Measurements from ENCODE around the gene SPAG16.

SPAG16 gene

DNA sequence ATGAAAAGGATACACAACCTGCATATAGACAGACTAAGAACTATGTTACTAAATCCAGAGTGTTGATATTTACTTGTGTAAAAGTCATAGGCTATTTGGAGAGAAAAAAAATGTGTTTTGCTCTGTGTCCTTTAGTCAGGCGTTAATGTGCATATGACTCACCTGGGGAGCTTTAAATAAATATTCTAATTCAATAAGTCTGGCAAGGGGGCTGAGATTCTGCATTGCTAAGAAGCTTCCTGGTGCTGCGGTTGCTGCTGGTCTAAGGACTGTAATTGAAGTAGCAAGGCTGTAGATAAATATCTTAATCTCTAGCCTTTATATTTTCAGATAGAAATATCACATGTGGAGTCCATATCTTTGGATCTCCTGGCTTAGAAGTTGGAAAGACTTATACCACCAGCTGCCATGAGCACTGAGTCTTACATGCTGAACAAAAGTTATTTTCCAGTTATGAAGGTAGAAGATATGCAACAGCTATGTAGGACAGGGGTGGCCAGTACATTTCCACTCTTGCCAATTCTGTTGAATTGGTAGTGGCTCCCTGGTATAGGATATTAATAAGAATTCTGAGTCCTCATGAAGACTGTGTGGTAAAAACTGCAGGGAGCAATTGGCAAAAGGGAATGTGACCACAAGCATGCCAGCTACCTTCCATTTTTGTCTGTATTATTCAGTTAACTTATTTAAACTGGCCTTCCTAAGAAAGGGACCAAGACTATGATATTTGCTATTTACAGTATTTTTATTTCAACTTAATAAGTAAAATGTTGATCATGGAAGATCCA is 4.8 kb downstream of the SPAG16 start:
- H3K4me1 ChIP-seq (ENCODE audit: control insufficient read depth in 1 of 2, insufficient read depth in 2 of 2, low read length in 2 of 2) = peaks cover 5 to 17% of the 10 kb centered on the region in 2 donors
- no peak overlapping the region for H3K27ac ChIP-seq (ENCODE audit: low read depth, low read length)

DNA sequence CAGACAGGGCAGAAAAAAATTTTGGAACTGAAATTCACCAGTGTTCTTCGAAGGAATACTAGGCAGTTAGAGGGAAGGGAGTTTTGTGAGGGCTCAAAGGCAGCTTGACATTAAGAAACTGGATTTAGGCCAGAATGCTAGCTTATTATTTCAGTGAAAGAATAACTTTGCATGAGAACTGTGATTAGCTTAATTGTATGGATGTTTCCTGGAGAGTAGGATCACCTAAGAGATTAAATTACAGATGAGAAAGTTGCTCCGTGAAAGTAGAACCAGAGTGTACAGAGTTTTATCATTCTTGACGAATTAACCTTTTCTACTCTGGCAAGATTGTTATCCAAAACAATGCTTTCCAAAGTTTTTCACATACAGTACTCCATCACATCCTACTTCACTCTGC is 6.2 kb downstream of the SPAG16 start:
- no peaks in the 10 kb centered on the region for H3K9me3 ChIP-seq (ENCODE audit: control insufficient read depth in 1 of 2, low read length in 2 of 2)
- no peak overlapping the region for H3K9ac ChIP-seq (ENCODE audit: low read depth in 1 of 2, low read length in 2 of 2)
- no peak overlapping the region for H3K27ac ChIP-seq (ENCODE audit: low read depth, low read length)
- no peak overlapping the region for H3K4me3 ChIP-seq (ENCODE audit: low read depth in 1 of 2, low read length in 2 of 2)
- H3K4me1 ChIP-seq (ENCODE audit: control insufficient read depth in 1 of 2, insufficient read depth in 2 of 2, low read length in 2 of 2) = peaks cover 0 to 13% of the 10 kb centered on the region in 2 donors
- H3K27me3 ChIP-seq (ENCODE audit: control insufficient read depth in 1 of 2, insufficient read depth in 2 of 2, low read length in 2 of 2) = no peaks in the 10 kb centered on the region
- H3K36me3 ChIP-seq (ENCODE audit: control insufficient read depth in 1 of 2, insufficient read depth in 2 of 2, low read length in 2 of 2) = no peaks in the 10 kb centered on the region

More for the DNA sequence above, 4.8 kb downstream of the SPAG16 start:
- no peaks in the 10 kb centered on the region for H3K27me3 ChIP-seq (ENCODE audit: control insufficient read depth in 1 of 2, insufficient read depth in 2 of 2, low read length in 2 of 2)
- no peak overlapping the region for H3K4me3 ChIP-seq (ENCODE audit: low read depth in 1 of 2, low read length in 2 of 2)
- H3K36me3 ChIP-seq (ENCODE audit: control insufficient read depth in 1 of 2, insufficient read depth in 2 of 2, low read length in 2 of 2) = no peaks in the 10 kb centered on the region
- no peaks in the 10 kb centered on the region for H3K9me3 ChIP-seq (ENCODE audit: control insufficient read depth in 1 of 2, low read length in 2 of 2)
- H3K9ac ChIP-seq (ENCODE audit: low read depth in 1 of 2, low read length in 2 of 2) = no peak overlapping the region

- Histone ChIP-seq H3K27ac (ENCODE audit: low read depth, low read length) (no peak overlapping the region), H3K36me3 (ENCODE audit: control insufficient read depth in 1 of 2, insufficient read depth in 2 of 2, low read length in 2 of 2) (no peaks in the 10 kb centered on the region), H3K9me3 (ENCODE audit: control insufficient read depth in 1 of 2, low read length in 2 of 2) (no peaks in the 10 kb centered on the region), H3K4me3 (ENCODE audit: low read depth in 1 of 2, low read length in 2 of 2) (no peak overlapping the region), H3K4me1 (ENCODE audit: control insufficient read depth in 1 of 2, insufficient read depth in 2 of 2, low read length in 2 of 2) (no peaks in the 10 kb centered on the region), H3K27me3 (ENCODE audit: control insufficient read depth in 1 of 2, insufficient read depth in 2 of 2, low read length in 2 of 2) (no peaks in the 10 kb centered on the region), H3K9ac (ENCODE audit: low read depth in 1 of 2, low read length in 2 of 2) (no peak overlapping the region)
Observed at GRCh38 chr2:213296270-213296669, 12.0 kb downstream of the SPAG16 start.

DNA sequence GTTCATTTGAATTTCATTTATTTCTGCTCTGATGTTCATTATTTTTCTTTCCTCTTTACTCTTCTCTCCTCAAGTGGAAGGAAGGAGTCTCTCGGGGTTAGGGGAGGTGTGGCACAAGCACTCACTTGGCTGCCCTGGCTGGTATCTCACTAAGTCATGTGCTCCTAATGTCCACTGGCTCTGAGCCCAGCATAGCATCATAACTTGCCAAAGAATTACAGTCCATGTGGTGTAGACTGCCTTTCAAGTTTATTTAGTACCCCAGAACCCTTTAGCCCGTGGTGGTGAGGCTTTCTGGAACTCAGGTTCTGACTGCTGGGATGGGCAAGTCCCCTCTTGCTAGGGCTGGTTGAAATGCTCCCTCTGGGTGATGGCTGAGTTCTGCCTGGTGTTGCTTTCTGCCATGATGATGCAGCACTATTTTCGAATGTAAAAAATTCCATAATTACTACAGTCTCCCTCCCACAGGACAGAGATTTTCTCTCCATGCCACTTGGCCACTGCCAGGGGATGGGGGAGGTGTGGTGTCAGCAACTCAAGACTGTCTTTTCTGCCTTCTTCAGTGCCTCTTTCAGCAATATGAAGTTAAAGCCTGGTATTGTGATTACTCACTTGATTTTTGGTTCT is 22.2 kb downstream of the SPAG16 start:
- no peaks in the 10 kb centered on the region for H3K27me3 ChIP-seq (ENCODE audit: control insufficient read depth in 1 of 2, insufficient read depth in 2 of 2, low read length in 2 of 2)
- H3K9ac ChIP-seq (ENCODE audit: low read depth in 1 of 2, low read length in 2 of 2) = no peak overlapping the region
- peaks cover 0 to 4% of the 10 kb centered on the region in 2 donors for H3K4me1 ChIP-seq (ENCODE audit: control insufficient read depth in 1 of 2, insufficient read depth in 2 of 2, low read length in 2 of 2)
- H3K36me3 ChIP-seq (ENCODE audit: control insufficient read depth in 1 of 2, insufficient read depth in 2 of 2, low read length in 2 of 2) = peaks cover 0 to 15% of the 10 kb centered on the region in 2 donors
- no peak overlapping the region for H3K27ac ChIP-seq (ENCODE audit: low read depth, low read length)
- H3K4me3 ChIP-seq (ENCODE audit: low read depth in 1 of 2, low read length in 2 of 2) = no peak overlapping the region
- H3K9me3 ChIP-seq (ENCODE audit: control insufficient read depth in 1 of 2, low read length in 2 of 2) = peaks cover 19 to 26% of the 10 kb centered on the region in 2 donors

- Histone ChIP-seq H3K4me3 (ENCODE audit: low read depth in 1 of 2, low read length in 2 of 2) (no peak overlapping the region), H3K4me1 (ENCODE audit: control insufficient read depth in 1 of 2, insufficient read depth in 2 of 2, low read length in 2 of 2) (peaks cover 0 to 5% of the 10 kb centered on the region in 2 donors), H3K27me3 (ENCODE audit: control insufficient read depth in 1 of 2, insufficient read depth in 2 of 2, low read length in 2 of 2) (no peaks in the 10 kb centered on the region), H3K9ac (ENCODE audit: low read depth in 1 of 2, low read length in 2 of 2) (no peak overlapping the region), H3K27ac (ENCODE audit: low read depth, low read length) (no peak overlapping the region), H3K36me3 (ENCODE audit: control insufficient read depth in 1 of 2, insufficient read depth in 2 of 2, low read length in 2 of 2) (peaks cover 0 to 4% of the 10 kb centered on the region in 2 donors), H3K9me3 (ENCODE audit: control insufficient read depth in 1 of 2, low read length in 2 of 2) (peaks cover 0 to 3% of the 10 kb centered on the region in 2 donors)
Observed at GRCh38 chr2:213315168-213315876, 31.1 kb downstream of the SPAG16 start.

DNA sequence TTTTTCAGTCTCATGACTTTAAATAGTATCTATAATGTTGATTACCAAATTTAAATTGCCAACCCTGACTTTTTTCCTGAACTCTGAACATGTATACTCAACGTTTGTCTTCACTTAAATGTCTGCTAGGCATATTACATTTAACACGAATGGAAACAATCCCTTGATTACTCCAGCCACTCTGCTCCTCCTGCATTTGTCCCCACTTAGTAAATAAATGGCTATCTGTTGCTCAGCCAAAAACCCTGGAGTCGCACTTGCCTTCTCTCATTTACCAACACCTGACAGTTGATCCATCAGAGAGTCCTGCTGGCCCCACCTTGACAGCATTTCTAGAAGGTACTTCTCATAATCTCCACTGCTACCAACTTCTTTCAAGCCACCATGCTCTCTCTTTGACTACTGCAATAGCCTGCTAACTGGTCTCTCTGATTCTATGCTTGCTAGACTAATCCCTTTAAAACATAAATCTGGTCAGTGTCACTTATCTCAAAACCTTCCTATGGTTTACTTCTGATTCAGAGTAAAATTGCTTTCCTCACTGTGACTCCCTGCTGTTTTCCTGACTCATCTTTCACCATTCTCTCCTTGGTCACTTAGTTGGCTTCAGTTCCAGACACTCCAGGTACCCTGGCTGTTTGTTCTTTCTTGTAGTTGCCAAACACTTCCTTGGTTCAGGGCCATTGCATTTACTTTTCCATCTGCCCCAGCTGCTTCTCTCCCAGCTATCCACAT is 31.9 kb downstream of the SPAG16 start:
- peaks cover 0 to 4% of the 10 kb centered on the region in 2 donors for H3K36me3 ChIP-seq (ENCODE audit: control insufficient read depth in 1 of 2, insufficient read depth in 2 of 2, low read length in 2 of 2)
- H3K4me1 ChIP-seq (ENCODE audit: control insufficient read depth in 1 of 2, insufficient read depth in 2 of 2, low read length in 2 of 2) = peaks cover 0 to 5% of the 10 kb centered on the region in 2 donors
- H3K27me3 ChIP-seq (ENCODE audit: control insufficient read depth in 1 of 2, insufficient read depth in 2 of 2, low read length in 2 of 2) = no peaks in the 10 kb centered on the region
- H3K27ac ChIP-seq (ENCODE audit: low read depth, low read length) = no peak overlapping the region
- no peak overlapping the region for H3K9ac ChIP-seq (ENCODE audit: low read depth in 1 of 2, low read length in 2 of 2)
- no peak overlapping the region for H3K4me3 ChIP-seq (ENCODE audit: low read depth in 1 of 2, low read length in 2 of 2)
- peaks cover 0 to 3% of the 10 kb centered on the region in 2 donors for H3K9me3 ChIP-seq (ENCODE audit: control insufficient read depth in 1 of 2, low read length in 2 of 2)

DNA sequence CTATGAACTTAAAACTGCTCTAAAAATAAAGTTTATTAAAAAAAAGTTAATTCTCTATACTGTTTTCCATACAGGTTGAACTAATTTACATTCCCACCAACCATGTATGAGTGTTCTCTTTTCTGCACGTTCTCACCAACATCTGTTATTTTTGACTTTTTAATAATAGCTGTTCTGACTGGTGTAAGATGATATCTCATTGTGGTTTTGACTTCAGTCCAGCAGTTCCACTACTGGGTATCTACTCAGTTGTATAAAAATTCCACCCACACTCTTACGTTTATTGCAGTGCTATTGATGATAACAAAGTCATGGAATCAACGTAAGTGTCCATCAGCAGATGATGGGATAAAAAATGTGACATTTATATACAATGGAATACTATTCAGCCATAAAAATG is 33.7 kb downstream of the SPAG16 start:
- no peaks in the 10 kb centered on the region for H3K27me3 ChIP-seq (ENCODE audit: control insufficient read depth in 1 of 2, insufficient read depth in 2 of 2, low read length in 2 of 2)
- peaks cover 0 to 5% of the 10 kb centered on the region in 2 donors for H3K4me1 ChIP-seq (ENCODE audit: control insufficient read depth in 1 of 2, insufficient read depth in 2 of 2, low read length in 2 of 2)
- no peak overlapping the region for H3K9ac ChIP-seq (ENCODE audit: low read depth in 1 of 2, low read length in 2 of 2)
- no peak overlapping the region for H3K27ac ChIP-seq (ENCODE audit: low read depth, low read length)
- H3K36me3 ChIP-seq (ENCODE audit: control insufficient read depth in 1 of 2, insufficient read depth in 2 of 2, low read length in 2 of 2) = peaks cover 0 to 4% of the 10 kb centered on the region in 2 donors
- peaks cover 0 to 3% of the 10 kb centered on the region in 2 donors for H3K9me3 ChIP-seq (ENCODE audit: control insufficient read depth in 1 of 2, low read length in 2 of 2)
- no peak overlapping the region for H3K4me3 ChIP-seq (ENCODE audit: low read depth in 1 of 2, low read length in 2 of 2)

DNA sequence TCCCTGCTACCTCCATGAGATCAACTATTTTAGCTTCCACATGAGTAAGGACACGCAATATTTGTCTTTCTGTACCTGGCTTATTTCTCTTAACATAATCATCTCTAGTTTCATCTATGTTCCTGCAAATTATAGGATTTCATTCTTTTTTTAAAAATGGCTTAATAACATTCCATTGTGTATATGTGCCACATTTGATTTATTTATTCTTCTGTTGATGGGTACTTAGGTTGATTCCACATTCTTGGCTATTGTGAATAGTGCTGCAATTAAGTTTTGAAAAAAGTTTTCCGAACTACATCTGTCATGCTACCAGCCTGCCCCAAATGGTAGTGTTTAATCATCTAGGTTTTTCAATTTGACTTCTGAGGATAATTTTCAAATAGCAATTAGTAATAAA is 36.3 kb downstream of the SPAG16 start:
- H3K27ac ChIP-seq (ENCODE audit: low read depth, low read length) = no peak overlapping the region
- peaks cover 0 to 4% of the 10 kb centered on the region in 2 donors for H3K36me3 ChIP-seq (ENCODE audit: control insufficient read depth in 1 of 2, insufficient read depth in 2 of 2, low read length in 2 of 2)
- peaks cover 0 to 3% of the 10 kb centered on the region in 2 donors for H3K9me3 ChIP-seq (ENCODE audit: control insufficient read depth in 1 of 2, low read length in 2 of 2)
- H3K9ac ChIP-seq (ENCODE audit: low read depth in 1 of 2, low read length in 2 of 2) = no peak overlapping the region
- H3K4me1 ChIP-seq (ENCODE audit: control insufficient read depth in 1 of 2, insufficient read depth in 2 of 2, low read length in 2 of 2) = peaks cover 0 to 5% of the 10 kb centered on the region in 2 donors
- H3K4me3 ChIP-seq (ENCODE audit: low read depth in 1 of 2, low read length in 2 of 2) = no peak overlapping the region
- H3K27me3 ChIP-seq (ENCODE audit: control insufficient read depth in 1 of 2, insufficient read depth in 2 of 2, low read length in 2 of 2) = no peaks in the 10 kb centered on the region

DNA sequence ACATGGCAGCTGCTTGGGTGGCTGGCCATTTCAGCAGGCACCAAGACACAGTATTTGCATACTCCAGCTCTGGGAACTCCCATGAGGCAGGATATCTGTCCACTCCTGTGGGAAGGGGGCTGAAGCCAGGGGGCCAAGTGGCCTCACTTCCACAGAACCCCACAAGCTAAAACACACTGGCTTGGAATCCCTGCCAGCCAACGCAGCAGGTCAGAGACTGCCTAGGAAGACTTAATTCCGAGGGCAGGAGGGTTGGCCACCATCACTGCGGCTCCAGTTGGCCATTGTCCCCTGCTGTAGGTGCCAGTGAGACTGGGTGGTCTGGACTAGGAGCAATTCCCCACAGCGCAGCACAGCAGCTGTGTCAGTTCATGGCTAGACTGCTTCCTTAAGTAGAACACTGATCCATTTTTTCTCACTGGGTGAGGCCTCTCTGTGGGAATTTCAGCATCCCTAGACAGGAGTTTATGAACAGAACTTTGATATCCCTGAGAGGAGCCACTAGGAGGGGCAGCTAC is 52.0 kb downstream of the SPAG16 start:
- Histone ChIP-seq H3K9ac (ENCODE audit: low read depth in 1 of 2, low read length in 2 of 2) (no peak overlapping the region), H3K4me3 (ENCODE audit: low read depth in 1 of 2, low read length in 2 of 2) (no peak overlapping the region), H3K27me3 (ENCODE audit: control insufficient read depth in 1 of 2, insufficient read depth in 2 of 2, low read length in 2 of 2) (no peaks in the 10 kb centered on the region), H3K27ac (ENCODE audit: low read depth, low read length) (no peak overlapping the region), H3K36me3 (ENCODE audit: control insufficient read depth in 1 of 2, insufficient read depth in 2 of 2, low read length in 2 of 2) (no peaks in the 10 kb centered on the region), H3K4me1 (ENCODE audit: control insufficient read depth in 1 of 2, insufficient read depth in 2 of 2, low read length in 2 of 2) (no peaks in the 10 kb centered on the region), H3K9me3 (ENCODE audit: control insufficient read depth in 1 of 2, low read length in 2 of 2) (peaks cover 20 to 36% of the 10 kb centered on the region in 2 donors)

Data from duodenal mucosa (tissue), 2 donors.